ENCODE data around the gene CSNK2A3. TPM values are rescaled to one million over a fixed set of nuclear protein-coding genes. Genes with fewer than 3 reads are reported as not detected.

The CSNK2A3 gene
- total and polyA plus RNA-seq, 2 of the 13 experiments (the other 11 are each of a cell fraction or from before 2014, with no cell fraction given): 1.7 to 3.5 TPM

DNA sequence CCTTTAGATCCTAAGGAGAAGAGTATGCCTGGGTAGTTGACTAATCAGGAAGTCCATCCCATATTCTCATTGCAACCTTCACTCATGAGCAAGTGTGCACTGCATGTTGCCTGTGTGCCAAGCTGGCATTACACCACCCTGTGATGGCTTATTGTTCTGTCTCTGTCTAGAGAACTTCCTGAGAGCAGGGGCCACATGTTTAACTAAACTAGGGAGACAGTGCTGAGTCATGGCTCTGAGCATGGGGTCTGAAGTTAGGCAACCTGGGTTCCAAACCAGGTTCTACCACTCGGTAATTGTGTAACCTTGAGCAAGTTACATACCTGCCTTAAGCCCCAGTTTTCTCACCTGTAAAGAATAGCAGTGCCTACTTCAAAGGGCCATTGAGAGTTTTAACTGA is 39.6 kb downstream of the CSNK2A3 start:
- WGBS (ENCODE audit: low lambda C conversion rate): 0% methylated on average over 1 of the region's 1 CpG
- Histone ChIP-seq H3K4me1 (ENCODE audit: insufficient read depth, low read length) (no peaks in the 10 kb centered on the region), H3K79me2 (ENCODE audit: insufficient read depth, low read length) (no peaks in the 10 kb centered on the region), H2AFZ (ENCODE audit: low read length) (no peak overlapping the region), H3K36me3 (replicated peaks in 1 of 2; ENCODE audit: control insufficient read depth in 1 of 2, insufficient read depth in 2 of 2, low read length in 2 of 2) (no peaks in the 10 kb centered on the region), H4K20me1 (ENCODE audit: insufficient read depth, low read length) (no peaks in the 10 kb centered on the region), H3K9me3 (ENCODE audit: low read length) (no peaks in the 10 kb centered on the region), H3K27me3 (ENCODE audit: control insufficient read depth in 1 of 2, insufficient read depth in 2 of 2, low read length in 2 of 2) (peaks cover 0 to 3% of the 10 kb centered on the region in 2 experiments; a peak in 2 of 5 replicates), H3K27ac (ENCODE audit: extremely low read length, insufficient read depth, low read length) (no peak overlapping the region), H3K4me3 (replicated peaks in 1 of 3; ENCODE audit: insufficient read depth in 1 of 3, low read depth in 2 of 3, low read length in 3 of 3) (no peak overlapping the region), H3K4me2 (ENCODE audit: low read depth, low read length) (no peak overlapping the region), H3K9ac (ENCODE audit: insufficient read depth, low read depth, low read length) (no peak overlapping the region)
- ATAC-seq (no peak), DNase-seq (ENCODE audit: low spot score) (peak; percentile 7), FAIRE-seq (no peak)
- intact Hi-C loops (cut with micrococcal nuclease; ENCODE audit: unreplicated experiment): no loop called here
- no TSS peak for BruUV-seq (replicated peaks)
- in situ Hi-C loops (cut with HindIII; ENCODE audit: extremely low pct_ligation_motif_present, low pct_unique_long_range_greater_than_20kb): no loop called here
- ChIA-PET CTCF (ENCODE audit: low intra/inter-chr PET ratio, low total read pairs) (no interaction called here), POLR2A (no interaction called here)
- no peak for TF ChIP-seq STAG1 (CRISPR knock-in tag; IDR thresholded peaks at IDR 0.05)
- TF ChIP-seq NFE2L2 (IDR thresholded peaks at IDR 0.05; ENCODE audit: low read length): peak; percentile 65

DNA sequence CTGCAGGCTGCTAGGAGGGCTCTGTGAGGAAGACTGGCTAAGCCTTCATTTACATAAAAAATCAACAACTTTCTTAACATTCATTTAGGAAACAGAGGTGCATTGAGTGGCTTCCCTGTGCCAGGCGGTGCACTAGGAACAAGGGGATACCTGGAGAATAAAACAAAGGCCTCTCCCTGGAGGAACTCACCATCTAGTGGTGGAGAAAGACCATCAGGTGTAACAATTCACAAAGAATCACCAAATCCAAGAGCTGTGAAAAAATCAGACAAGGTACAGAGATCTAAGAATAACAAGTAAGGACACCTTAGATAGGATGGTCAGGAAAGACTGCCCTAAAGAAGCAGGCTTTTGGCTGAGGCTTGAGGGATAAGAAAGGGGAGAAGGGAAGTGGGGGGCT is 40.3 kb downstream of the CSNK2A3 start:
- H2AFZ ChIP-seq (ENCODE audit: low read length): no peak overlapping the region
- H3K4me2 ChIP-seq (ENCODE audit: low read depth, low read length): no peak overlapping the region
- no peak overlapping the region for H3K27ac ChIP-seq (ENCODE audit: extremely low read length, insufficient read depth, low read length)
- H3K9ac ChIP-seq (ENCODE audit: insufficient read depth, low read depth, low read length): no peak overlapping the region
- H3K4me1 ChIP-seq (ENCODE audit: insufficient read depth, low read length): no peaks in the 10 kb centered on the region
- BruUV-seq (replicated peaks): no TSS peak
- no peaks in the 10 kb centered on the region for H4K20me1 ChIP-seq (ENCODE audit: insufficient read depth, low read length)
- H3K4me3 ChIP-seq (replicated peaks in 1 of 3; ENCODE audit: insufficient read depth in 1 of 3, low read depth in 2 of 3, low read length in 3 of 3): no peak overlapping the region
- no peak for DNase-seq (ENCODE audit: low spot score)
- POLR2A ChIA-PET: no interaction called here
- no peaks in the 10 kb centered on the region for H3K9me3 ChIP-seq (ENCODE audit: low read length)
- 69% methylated on average over 1 of the region's 1 CpG for WGBS (ENCODE audit: low lambda C conversion rate)
- H3K79me2 ChIP-seq (ENCODE audit: insufficient read depth, low read length): no peaks in the 10 kb centered on the region
- TF ChIP-seq RBFOX2 (IDR thresholded peaks at IDR 0.05; ENCODE audit: low read depth, low read length) (no peak), ZNF317 (CRISPR knock-in tag; IDR thresholded peaks at IDR 0.05) (no peak), SP4 (CRISPR knock-in tag; IDR thresholded peaks at IDR 0.05) (no peak), ZNF546 (CRISPR knock-in tag; conservative IDR thresholded peaks at IDR 0.05) (no peak), SOX5 (CRISPR knock-in tag; IDR thresholded peaks at IDR 0.05; ENCODE audit: borderline replicate concordance) (no peak), RFXANK (CRISPR knock-in tag; IDR thresholded peaks at IDR 0.05) (no peak), MBNL3 (CRISPR knock-in tag; conservative IDR thresholded peaks at IDR 0.05) (no peak), ZNF841 (CRISPR knock-in tag; IDR thresholded peaks at IDR 0.05; ENCODE audit: borderline replicate concordance) (no peak), ZNF431 (CRISPR knock-in tag; IDR thresholded peaks at IDR 0.05; ENCODE audit: borderline replicate concordance, low read depth) (no peak)
- TF ChIP-seq, protein P1, sequence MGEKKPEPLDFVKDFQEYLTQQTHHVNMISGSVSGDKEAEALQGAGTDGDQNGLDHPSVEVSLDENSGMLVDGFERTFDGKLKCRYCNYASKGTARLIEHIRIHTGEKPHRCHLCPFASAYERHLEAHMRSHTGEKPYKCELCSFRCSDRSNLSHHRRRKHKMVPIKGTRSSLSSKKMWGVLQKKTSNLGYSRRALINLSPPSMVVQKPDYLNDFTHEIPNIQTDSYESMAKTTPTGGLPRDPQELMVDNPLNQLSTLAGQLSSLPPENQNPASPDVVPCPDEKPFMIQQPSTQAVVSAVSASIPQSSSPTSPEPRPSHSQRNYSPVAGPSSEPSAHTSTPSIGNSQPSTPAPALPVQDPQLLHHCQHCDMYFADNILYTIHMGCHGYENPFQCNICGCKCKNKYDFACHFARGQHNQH (CRISPR knock-in tag; IDR thresholded peaks at IDR 0.05): no peak
- TF ChIP-seq, protein P2, sequence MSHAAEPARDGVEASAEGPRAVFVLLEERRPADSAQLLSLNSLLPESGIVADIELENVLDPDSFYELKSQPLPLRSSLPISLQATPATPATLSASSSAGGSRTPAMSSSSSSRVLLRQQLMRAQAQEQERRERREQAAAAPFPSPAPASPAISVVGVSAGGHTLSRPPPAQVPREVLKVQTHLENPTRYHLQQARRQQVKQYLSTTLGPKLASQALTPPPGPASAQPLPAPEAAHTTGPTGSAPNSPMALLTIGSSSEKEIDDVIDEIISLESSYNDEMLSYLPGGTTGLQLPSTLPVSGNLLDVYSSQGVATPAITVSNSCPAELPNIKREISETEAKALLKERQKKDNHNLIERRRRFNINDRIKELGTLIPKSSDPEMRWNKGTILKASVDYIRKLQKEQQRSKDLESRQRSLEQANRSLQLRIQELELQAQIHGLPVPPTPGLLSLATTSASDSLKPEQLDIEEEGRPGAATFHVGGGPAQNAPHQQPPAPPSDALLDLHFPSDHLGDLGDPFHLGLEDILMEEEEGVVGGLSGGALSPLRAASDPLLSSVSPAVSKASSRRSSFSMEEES (CRISPR knock-in tag; IDR thresholded peaks at IDR 0.05): no peak
- TF ChIP-seq, protein P3, sequence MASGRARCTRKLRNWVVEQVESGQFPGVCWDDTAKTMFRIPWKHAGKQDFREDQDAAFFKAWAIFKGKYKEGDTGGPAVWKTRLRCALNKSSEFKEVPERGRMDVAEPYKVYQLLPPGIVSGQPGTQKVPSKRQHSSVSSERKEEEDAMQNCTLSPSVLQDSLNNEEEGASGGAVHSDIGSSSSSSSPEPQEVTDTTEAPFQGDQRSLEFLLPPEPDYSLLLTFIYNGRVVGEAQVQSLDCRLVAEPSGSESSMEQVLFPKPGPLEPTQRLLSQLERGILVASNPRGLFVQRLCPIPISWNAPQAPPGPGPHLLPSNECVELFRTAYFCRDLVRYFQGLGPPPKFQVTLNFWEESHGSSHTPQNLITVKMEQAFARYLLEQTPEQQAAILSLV (CRISPR knock-in tag; IDR thresholded peaks at IDR 0.05; ENCODE audit: borderline replicate concordance): no peak
- TF ChIP-seq, protein P4, sequence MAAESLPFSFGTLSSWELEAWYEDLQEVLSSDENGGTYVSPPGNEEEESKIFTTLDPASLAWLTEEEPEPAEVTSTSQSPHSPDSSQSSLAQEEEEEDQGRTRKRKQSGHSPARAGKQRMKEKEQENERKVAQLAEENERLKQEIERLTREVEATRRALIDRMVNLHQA (CRISPR knock-in tag; IDR thresholded peaks at IDR 0.05): no peak
- in situ Hi-C loops (cut with HindIII; ENCODE audit: extremely low pct_ligation_motif_present, low pct_unique_long_range_greater_than_20kb): no loop called here
- FAIRE-seq: no peak
- CTCF ChIA-PET (ENCODE audit: low intra/inter-chr PET ratio, low total read pairs): no interaction called here
- no peak for ATAC-seq
- intact Hi-C loops (cut with micrococcal nuclease; ENCODE audit: unreplicated experiment): no loop called here
- H3K36me3 ChIP-seq (replicated peaks in 1 of 2; ENCODE audit: control insufficient read depth in 1 of 2, insufficient read depth in 2 of 2, low read length in 2 of 2): no peaks in the 10 kb centered on the region
- peaks cover 0 to 3% of the 10 kb centered on the region in 2 experiments; a peak in 2 of 5 replicates for H3K27me3 ChIP-seq (ENCODE audit: control insufficient read depth in 1 of 2, insufficient read depth in 2 of 2, low read length in 2 of 2)

Data from HepG2 (cell line).